Keratinocyte (primary cell): ENCODE measurements around the gene SESN2.

Source experiments
- CTCF ChIP-seq, 3 experiments: IDR thresholded peaks in 1 of 3; conservative IDR thresholded peaks in 1 of 3; optimal IDR thresholded peaks in 1 of 3; 2 replicates in 2 of 3; 3 replicates in 1 of 3; pipeline versions ENCODE3 to v1.5.1; 2011; ENCODE audit warnings: low read length in 3 of 3, mild to moderate bottlenecking in 3 of 3, moderate library complexity in 2 of 3, control low read depth in 1 of 3, inconsistent platforms in 1 of 3; ENCODE audit not compliant: insufficient read depth in 2 of 3; ENCODE audit errors: extremely low read depth in 1 of 3
- EZH2 ChIP-seq: IDR thresholded peaks from one replicate; pipeline ENCODE4 v1.6.1; 2012; ENCODE audit warnings: inconsistent platforms, mild to moderate bottlenecking, low read length, moderate library complexity

GRCh38 chr1:28246427-28246832, 12.9 kb upstream of the SESN2 start:
- TF ChIP-seq CTCF (optimal IDR thresholded peaks at IDR 0.05 in 1 of 3, IDR thresholded peaks at IDR 0.05 in 1 of 3, conservative IDR thresholded peaks at IDR 0.05 in 1 of 3; ENCODE audit: extremely low read depth in 1 of 3, insufficient read depth in 2 of 3, low read length in 3 of 3): no peak
- TF ChIP-seq EZH2: no peak
